Right lobe of liver (tissue), 4 donors: ENCODE measurements around the gene MANSC4.

Experiments used
- CTCF ChIP-seq, 4 donors: fragments of 200-600 bp in 3 of 4; fragments of 450-650 bp in 1 of 4; IDR thresholded peaks; one replicate each; pipeline versions ENCODE4 v1.5.1 to v1.8.0; 2016 to 2022; ENCODE audit warnings: antibody characterized with exemption in 4 of 4, mild to moderate bottlenecking in 2 of 4
- POLR2A ChIP-seq: fragments of 450-650 bp; IDR thresholded peaks from one replicate; pipeline ENCODE4 v1.6.1; 2017; ENCODE audit warnings: antibody characterized with exemption, mild to moderate bottlenecking
- donor health status: DM: no; HTN: no; CAD: no.
- donor health status: DM: no; HTN: no; CAD: no.
- donor health status: DM: no; HTN: yes; CAD: no.

GRCh38 chr12:27818401-27818918 is 38.4 kb upstream of the MANSC4 start:
- TF ChIP-seq CTCF (IDR thresholded peaks at IDR 0.05) (no peak), POLR2A (no peak)
